H9 (cell line): ENCODE data around the gene CCT6A. TPM values are rescaled to one million over a fixed set of nuclear protein-coding genes. Genes with fewer than 3 reads are reported as not detected.
A peak's percentile ranks its signal among the peaks of the same experiment; 100 is the strongest.
"Not testable (repeated sequence)": the region's sequence is repeated elsewhere in the genome, so short reads cannot be mapped to it uniquely, and the experiment has no call there.

Experiments
- DNase-seq: peaks from one replicate; pipeline ENCODE4 v3.0.0-alpha.2; 2017
- H2AFZ ChIP-seq: one replicate; pipeline ENCODE4 v1.6.1; 2013; ENCODE audit warnings: mild to moderate bottlenecking, low read length, control low read depth, moderate library complexity
- H2AK5ac ChIP-seq: 2 replicates; pipeline ENCODE4 v1.6.1; 2013; ENCODE audit warnings: low read length, control low read depth, mixed read lengths; ENCODE audit not compliant: insufficient read length
- H2BK120ac ChIP-seq: one replicate; pipeline ENCODE4 v1.6.1; 2013; ENCODE audit warnings: low read depth, mild to moderate bottlenecking, low read length, control low read depth, inconsistent platforms; ENCODE audit not compliant: poor library complexity, severe bottlenecking
- H2BK12ac ChIP-seq: 2 replicates; pipeline ENCODE4 v1.6.1; 2013; ENCODE audit warnings: low read length, control low read depth, mixed read lengths, low read depth; ENCODE audit not compliant: insufficient read length
- H2BK15ac ChIP-seq: 2 replicates; pipeline ENCODE4 v1.6.1; 2013; ENCODE audit warnings: low read depth, low read length, control low read depth
- H2BK20ac ChIP-seq: one replicate; pipeline ENCODE4 v1.6.1; 2013; ENCODE audit warnings: low read depth, mild to moderate bottlenecking, low read length, control low read depth, inconsistent platforms; ENCODE audit not compliant: poor library complexity, severe bottlenecking
- H2BK5ac ChIP-seq: 2 replicates; pipeline ENCODE4 v1.6.1; 2013; ENCODE audit warnings: low read length, control low read depth, mixed read lengths; ENCODE audit not compliant: insufficient read length
- H3K14ac ChIP-seq: 2 replicates; pipeline ENCODE4 v1.6.1; 2013; ENCODE audit warnings: low read length, control low read depth; ENCODE audit not compliant: insufficient read depth
- H3K18ac ChIP-seq: 2 replicates; pipeline ENCODE4 v1.6.1; 2013; ENCODE audit warnings: low read depth, mild to moderate bottlenecking, mixed read lengths, low read length, control low read depth; ENCODE audit not compliant: insufficient read length
- H3K23ac ChIP-seq: 2 replicates; pipeline ENCODE4 v1.6.1; 2013; ENCODE audit warnings: low read length, control low read depth, mixed read lengths, low read depth; ENCODE audit not compliant: insufficient read length
- H3K23me2 ChIP-seq: 2 replicates; pipeline ENCODE4 v1.6.1; 2013; ENCODE audit warnings: low read depth, mild to moderate bottlenecking, mixed read lengths, low read length, control low read depth; ENCODE audit not compliant: insufficient read length, poor library complexity, severe bottlenecking
- H3K27ac ChIP-seq: 2 replicates; pipeline ENCODE4 v1.5.1; 2013; ENCODE audit warnings: low read length, control low read depth, mixed read lengths, low read depth; ENCODE audit not compliant: insufficient read length
- H3K27me3 ChIP-seq: 2 replicates; pipeline ENCODE4 v1.6.1; 2013; ENCODE audit warnings: low read length, control low read depth, inconsistent platforms; ENCODE audit not compliant: insufficient read depth
- H3K4ac ChIP-seq: 2 replicates; pipeline ENCODE4 v1.6.1; 2013; ENCODE audit warnings: low read depth, mild to moderate bottlenecking, control low read depth, inconsistent platforms, low read length, moderate library complexity
- H3K4me1 ChIP-seq: 2 replicates; pipeline ENCODE4 v1.6.1; 2013; ENCODE audit warnings: low read length, control low read depth, inconsistent platforms; ENCODE audit not compliant: insufficient read depth
- H3K4me2 ChIP-seq: 2 replicates; pipeline ENCODE4 v1.6.1; 2013; ENCODE audit warnings: low read length, control low read depth, mixed read lengths; ENCODE audit not compliant: insufficient read length, insufficient read depth
- H3K56ac ChIP-seq: 2 replicates; pipeline ENCODE4 v1.6.1; 2013; ENCODE audit warnings: low read depth, mild to moderate bottlenecking, mixed read lengths, low read length, control low read depth; ENCODE audit not compliant: insufficient read length
- H3K79me1 ChIP-seq: 2 replicates; pipeline ENCODE4 v1.6.1; 2013; ENCODE audit warnings: low read depth, mild to moderate bottlenecking, moderate library complexity, low read length, control low read depth, inconsistent platforms; ENCODE audit not compliant: insufficient read depth, poor library complexity, severe bottlenecking
- H3K79me2 ChIP-seq: 2 replicates; pipeline ENCODE4 v1.6.1; 2013; ENCODE audit warnings: low read length, control low read depth, inconsistent platforms; ENCODE audit not compliant: insufficient read depth
- H3K9ac ChIP-seq: 2 replicates; pipeline ENCODE4 v1.6.1; 2013; ENCODE audit warnings: low read length, control low read depth, mixed read lengths; ENCODE audit not compliant: insufficient read length; ENCODE audit errors: extremely low read depth
- H3K9me3 ChIP-seq: one replicate; pipeline ENCODE4 v1.6.1; 2013; ENCODE audit warnings: low read depth, low read length, inconsistent platforms; ENCODE audit not compliant: control insufficient read depth
- H3T11ph ChIP-seq: one replicate; pipeline ENCODE4 v1.6.1; 2013; ENCODE audit warnings: mild to moderate bottlenecking, low read length, control low read depth, inconsistent platforms
- H4K20me1 ChIP-seq: one replicate; pipeline ENCODE4 v1.6.1; 2013; ENCODE audit not compliant: control insufficient read depth, insufficient read length, insufficient read depth
- H4K5ac ChIP-seq: 2 replicates; pipeline ENCODE4 v1.6.1; 2013; ENCODE audit warnings: low read depth, mild to moderate bottlenecking, mixed read lengths, low read length, control low read depth; ENCODE audit not compliant: insufficient read length
- H4K8ac ChIP-seq: replicated peaks from 2 replicates; pipeline ENCODE4 v1.6.1; 2013; ENCODE audit warnings: low read length, control low read depth, mixed read lengths, low read depth; ENCODE audit not compliant: insufficient read length
- H4K91ac ChIP-seq: 2 replicates; pipeline ENCODE4 v1.6.1; 2013; ENCODE audit warnings: low read depth, mild to moderate bottlenecking, moderate library complexity, mixed read lengths, low read length, control low read depth; ENCODE audit not compliant: insufficient read length
- H3K27ac Mint-ChIP-seq, 3 experiments: 2 replicates in 2 of 3; 3 replicates in 1 of 3; pipeline ENCODE4 v1.8.0; 2020 to 2021; ENCODE audit warnings: mixed read lengths in 3 of 3, mild to moderate bottlenecking in 1 of 3, moderate library complexity in 1 of 3
- H3K27me3 Mint-ChIP-seq: 2 replicates; pipeline ENCODE4 v1.8.0; 2021; ENCODE audit warnings: low read depth, mild to moderate bottlenecking, moderate library complexity, mixed read lengths
- H3K36me3 Mint-ChIP-seq, 3 experiments: 2 replicates in 2 of 3; 3 replicates in 1 of 3; pipeline ENCODE4 v1.8.0; 2020 to 2021; ENCODE audit warnings: low read depth in 3 of 3, mixed read lengths in 3 of 3; ENCODE audit not compliant: insufficient read depth in 1 of 3
- H3K4me1 Mint-ChIP-seq, 2 experiments: 2 replicates each; pipeline ENCODE4 v1.8.0; 2020; ENCODE audit warnings: mixed read lengths in 2 of 2
- H3K4me3 Mint-ChIP-seq, 2 experiments: 2 replicates in 1 of 2; 3 replicates in 1 of 2; pipeline ENCODE4 v1.8.0; 2020 to 2021; ENCODE audit warnings: mild to moderate bottlenecking in 2 of 2, mixed read lengths in 2 of 2, moderate library complexity in 1 of 2
- H3K9me3 Mint-ChIP-seq, 2 experiments: 2 replicates in 1 of 2; 3 replicates in 1 of 2; pipeline ENCODE4 v1.8.0; 2020; ENCODE audit warnings: mild to moderate bottlenecking in 2 of 2, mixed read lengths in 2 of 2, moderate library complexity in 1 of 2
- CTCF ChIP-seq: fragments of 200-600 bp; sonication (generic); conservative IDR thresholded peaks from 3 replicates; pipeline ENCODE4 v1.8.0; 2021; ENCODE audit warnings: antibody characterized with exemption, mild to moderate bottlenecking
- whole genome bisulfite sequencing: extraction: QIAGEN DNeasy Blood & Tissue Kit; methylation state at CpG from one replicate; pipeline ENCODE4 v1.1.7; 2013; ENCODE audit warnings: missing lambda C conversion rate, low lambda C conversion rate, mixed read lengths; ENCODE audit not compliant: insufficient read length; ENCODE audit errors: extremely low coverage; 5-methylcytosine and 5-hydroxymethylcytosine counted together
- total RNA-seq: library from RNA; stranded (reverse); gene quantifications from 2 replicates; pipeline ENCODE4 v1.2.1, GENCODE V29; 2021

The CCT6A gene
- total RNA-seq, 1 experiment from 2014 or later, result 303 TPM

DNA sequence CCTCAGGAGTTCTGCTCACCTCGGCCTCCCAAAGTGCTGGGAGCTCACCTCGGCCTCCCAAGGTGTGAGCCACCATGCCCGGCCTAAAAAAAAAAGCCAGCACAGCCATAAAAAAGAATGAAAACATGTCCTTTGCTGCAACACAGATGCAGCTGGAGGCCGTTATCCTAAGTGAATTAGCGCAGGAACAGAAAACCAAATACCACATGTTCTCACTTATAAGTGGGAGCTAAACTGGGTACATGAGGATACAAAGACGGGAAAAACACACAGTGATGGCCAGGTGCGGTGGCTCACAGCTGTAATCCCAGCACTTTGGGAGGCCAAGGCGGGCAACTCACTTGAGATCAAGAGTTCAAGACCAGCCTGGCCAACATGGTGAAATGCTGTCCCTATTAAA is 21.2 kb upstream of the CCT6A start:
- no peak overlapping the region for H4K8ac ChIP-seq
- no peak overlapping the region for H4K91ac ChIP-seq
- no peak overlapping the region for H2AFZ ChIP-seq
- H3K9me3 ChIP-seq, result no peaks in the 10 kb centered on the region
- H4K5ac ChIP-seq, result no peak overlapping the region
- no peaks in the 10 kb centered on the region for H3K9me3 Mint-ChIP-seq
- H3K4me1 ChIP-seq, result no peaks in the 10 kb centered on the region
- no peak overlapping the region for H3K4ac ChIP-seq
- H3K4me1 Mint-ChIP-seq, result peaks cover 5 to 10% of the 10 kb centered on the region in 2 experiments; a peak in 2 of 4 replicates
- peaks cover 32 to 59% (median 55%) of the 10 kb centered on the region in 3 experiments for H3K36me3 Mint-ChIP-seq
- H3K9ac ChIP-seq, result no peak overlapping the region
- no peak for DNase-seq
- TF ChIP-seq CTCF, result no peak
- H2BK12ac ChIP-seq, result no peak overlapping the region
- no peak overlapping the region for H3K14ac ChIP-seq
- H2BK120ac ChIP-seq, result no peak overlapping the region
- H2BK20ac ChIP-seq, result no peak overlapping the region
- H3T11ph ChIP-seq, result no peak overlapping the region
- no peak overlapping the region for H2BK5ac ChIP-seq
- no peaks in the 10 kb centered on the region; the same call in 1 of the 2 replicates for H3K27me3 Mint-ChIP-seq
- no CpG with 5 or more reads among the region's 8 CpGs for WGBS
- H4K20me1 ChIP-seq, result no peaks in the 10 kb centered on the region
- H3K56ac ChIP-seq, result no peak overlapping the region
- H3K23ac ChIP-seq, result no peak overlapping the region
- no peak overlapping the region for H3K27ac ChIP-seq
- no peaks in the 10 kb centered on the region for H3K27me3 ChIP-seq
- H3K4me3 Mint-ChIP-seq, result no peak overlapping the region; a peak in 1 of 5 replicates
- H3K4me2 ChIP-seq, result no peak overlapping the region
- no peaks in the 10 kb centered on the region for H3K23me2 ChIP-seq
- H3K27ac Mint-ChIP-seq, result no peak overlapping the region
- no peak overlapping the region for H3K18ac ChIP-seq
- no peaks in the 10 kb centered on the region for H3K79me1 ChIP-seq
- H2BK15ac ChIP-seq, result no peak overlapping the region
- no peak overlapping the region for H2AK5ac ChIP-seq
- no peaks in the 10 kb centered on the region for H3K79me2 ChIP-seq

DNA sequence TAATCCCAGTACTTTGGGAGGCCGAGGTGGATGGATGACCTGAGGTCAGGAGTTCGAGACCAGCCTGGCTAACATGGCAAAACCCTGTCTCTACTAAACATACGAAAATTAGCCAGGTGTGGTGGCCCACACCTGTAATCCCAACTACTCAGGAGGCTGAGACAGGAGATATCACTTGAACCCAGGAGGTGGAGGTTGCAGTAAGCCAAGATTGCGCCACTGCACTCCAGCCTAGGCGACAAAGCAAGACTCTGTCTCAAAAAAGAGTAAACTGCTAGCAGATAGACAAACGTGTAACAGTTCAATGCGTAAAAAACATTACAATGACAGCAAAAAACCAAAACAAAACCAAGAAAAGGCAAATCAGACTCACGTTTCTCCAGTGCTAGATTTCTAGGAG is 20.0 kb upstream of the CCT6A start:
- H3K14ac ChIP-seq, H2BK5ac ChIP-seq, H2BK20ac ChIP-seq, H3K4me2 ChIP-seq, H3K27ac ChIP-seq, H3K18ac ChIP-seq, H4K20me1 ChIP-seq, H3K23me2 ChIP-seq, H3K4ac ChIP-seq, H3K9me3 ChIP-seq, H3K27ac Mint-ChIP-seq, H3K27me3 Mint-ChIP-seq, H3K79me2 ChIP-seq, H4K5ac ChIP-seq, H3K9ac ChIP-seq, H4K91ac ChIP-seq, H2BK120ac ChIP-seq, DNase-seq, H3K9me3 Mint-ChIP-seq, H3K79me1 ChIP-seq, H2AK5ac ChIP-seq, H3K27me3 ChIP-seq, H4K8ac ChIP-seq, H2BK15ac ChIP-seq, H3K4me1 ChIP-seq, H3K56ac ChIP-seq, H3T11ph ChIP-seq, H2AFZ ChIP-seq, H3K23ac ChIP-seq, H2BK12ac ChIP-seq: not testable (repeated sequence)
- H3K4me1 Mint-ChIP-seq, result peaks cover 5 to 10% of the 10 kb centered on the region in 2 experiments; a peak in 2 of 4 replicates
- WGBS, result no CpG with 5 or more reads among the region's 8 CpGs
- H3K36me3 Mint-ChIP-seq, result peaks cover 26 to 52% (median 48%) of the 10 kb centered on the region in 3 experiments
- peak overlapping the region in 1 of 2 experiments; percentile 82; a peak in 3 of 5 replicates for H3K4me3 Mint-ChIP-seq
